ENCODE results near the gene DACT2.
"Not testable (repeated sequence)": the region's sequence is repeated elsewhere in the genome, so short reads cannot be mapped to it uniquely, and the experiment has no call there.

DACT2 gene

DNA sequence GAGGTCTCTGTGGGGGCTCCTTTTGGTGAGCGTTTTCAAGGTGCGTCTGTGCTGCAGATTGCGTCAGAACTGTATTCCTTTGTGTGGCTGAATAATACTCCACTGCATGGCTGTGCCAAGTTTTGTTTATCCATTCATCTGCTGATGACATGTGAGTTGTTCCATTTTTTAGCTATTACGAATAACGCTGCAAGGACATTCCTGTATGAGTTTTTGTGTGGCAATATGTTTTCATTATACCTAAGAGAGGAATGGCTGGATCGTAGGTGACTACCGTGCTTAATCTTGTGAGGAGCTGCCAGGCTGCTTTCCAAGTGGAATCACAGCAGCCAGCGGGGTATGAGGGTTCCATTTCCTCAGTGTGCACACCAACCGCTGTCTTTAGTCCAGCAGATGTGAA lies 1.1 kb upstream of the DACT2 start:
- no peak for DNase-seq

- DNase-seq: no peak
Measured at GRCh38 chr6:168318579-168319278, 848 bp downstream of the DACT2 start.

DNA sequence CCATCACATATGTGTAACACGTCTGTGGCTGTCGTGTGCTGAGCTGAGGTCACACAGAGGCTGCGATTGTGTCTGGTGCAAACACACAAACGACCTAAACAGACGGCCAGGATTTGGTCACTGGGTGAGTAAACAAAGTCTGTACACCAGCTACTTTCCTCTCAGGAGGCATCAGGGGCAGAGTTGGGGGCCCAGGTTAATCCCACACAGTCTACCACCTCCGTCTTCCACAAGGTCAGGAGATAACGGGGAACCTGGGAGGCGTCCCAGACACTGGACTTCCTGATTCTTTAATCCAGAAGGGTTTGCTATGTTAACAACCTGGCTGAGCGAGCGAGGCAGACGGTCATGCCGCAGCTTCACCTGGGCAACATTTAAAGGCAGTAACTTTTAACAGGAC lies 1.5 kb downstream of the DACT2 start:
- no peak for DNase-seq

GRCh38 chr6:168315596-168315995 lies 4.0 kb downstream of the DACT2 start:
- DNase-seq: no peak

- no peak for DNase-seq
Measured at GRCh38 chr6:168314948-168315347, 4.6 kb downstream of the DACT2 start.

DNA sequence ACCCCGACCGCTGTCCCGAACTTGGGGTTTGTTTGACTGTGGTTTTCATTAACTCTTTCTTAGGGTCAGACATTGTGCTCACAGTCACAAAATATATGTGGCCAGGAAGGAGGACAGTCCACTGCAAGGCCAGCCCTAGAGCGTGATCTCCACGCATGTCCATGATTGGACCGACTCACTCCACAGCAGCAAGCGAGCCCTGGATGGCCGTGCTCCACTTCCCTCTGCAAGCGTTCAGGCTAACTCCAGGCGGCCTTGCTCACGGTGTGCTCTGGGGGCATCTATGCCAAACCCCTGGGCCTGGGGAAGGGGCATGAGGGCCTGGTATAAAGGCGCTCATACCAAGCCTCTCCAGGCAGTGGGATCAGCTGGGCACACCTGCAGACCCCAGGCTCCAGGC lies 5.6 kb downstream of the DACT2 start:
- no peak for DNase-seq

DNA sequence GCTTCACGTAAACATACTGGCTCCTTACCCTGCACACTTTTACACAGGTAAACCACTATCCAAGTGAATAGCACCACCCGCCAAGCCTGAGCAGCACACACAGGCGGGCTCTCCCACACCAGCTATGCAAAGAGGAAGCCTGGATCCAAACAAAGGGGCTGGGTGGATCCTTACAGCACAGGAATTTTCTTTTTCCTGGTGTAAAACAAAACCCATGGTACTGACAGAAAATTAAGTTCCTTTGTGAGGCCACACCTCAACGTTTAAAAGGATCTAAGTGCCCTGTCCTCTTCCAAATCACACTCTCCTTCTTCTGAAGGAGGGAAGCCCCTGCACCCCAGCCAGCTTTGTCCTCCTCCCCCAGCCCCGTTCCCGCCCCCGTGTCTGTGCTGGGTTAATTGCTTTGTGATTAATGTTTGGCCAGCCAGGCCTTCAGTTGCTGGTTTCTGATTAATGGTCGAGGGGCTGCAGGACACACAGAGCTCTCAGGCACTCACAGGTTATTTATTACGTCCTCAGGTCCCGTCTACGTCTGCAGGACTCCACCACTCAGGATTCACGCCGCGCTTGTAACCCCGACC lies 6.1 kb downstream of the DACT2 start:
- DNase-seq: no peak

DNA sequence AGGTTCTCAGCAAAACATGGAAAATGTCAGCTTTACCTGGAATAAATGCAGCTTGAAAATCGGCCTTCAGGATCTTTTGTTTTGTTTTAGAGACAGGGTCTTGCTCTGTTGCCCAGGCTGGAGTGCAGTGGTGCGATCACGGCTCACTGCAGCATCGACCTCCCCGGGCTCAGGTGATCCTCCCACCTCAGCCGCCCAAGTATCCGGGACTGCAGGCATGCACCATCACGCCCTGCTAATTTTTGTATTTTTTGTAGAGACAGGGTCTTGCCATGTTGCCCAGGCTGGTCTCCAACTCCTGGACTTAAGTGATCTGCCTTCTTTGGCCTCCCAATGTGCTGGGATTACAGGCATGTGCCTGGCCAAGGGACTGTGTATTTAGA lies 7.5 kb downstream of the DACT2 start:
- DNase-seq: not testable (repeated sequence)

- no peak for DNase-seq
Measured at GRCh38 chr6:168311410-168312124, 8.0 kb downstream of the DACT2 start.

DNA sequence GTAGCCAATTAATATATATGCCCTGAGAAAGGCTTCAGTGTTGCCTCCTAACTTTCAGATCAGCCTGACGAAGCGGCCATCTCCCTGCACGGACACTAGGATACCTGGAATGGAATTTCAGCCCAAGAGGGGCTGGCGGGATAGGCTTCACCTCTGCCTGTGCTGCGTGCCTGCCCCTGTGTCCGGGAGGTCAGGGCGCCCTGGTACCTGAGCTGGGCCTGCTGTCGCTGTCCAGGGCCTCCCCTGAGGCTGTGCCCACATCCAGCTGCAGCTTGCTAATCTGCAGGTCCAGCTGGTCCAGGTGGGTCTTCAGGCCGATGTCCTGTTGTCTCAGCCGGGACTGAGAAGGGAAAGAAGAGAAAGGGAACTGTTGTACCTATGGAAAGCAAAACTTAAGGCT lies 8.6 kb downstream of the DACT2 start:
- no peak for DNase-seq

- no peak for DNase-seq
Measured at GRCh38 chr6:168310403-168310802, 9.2 kb downstream of the DACT2 start.

DNA sequence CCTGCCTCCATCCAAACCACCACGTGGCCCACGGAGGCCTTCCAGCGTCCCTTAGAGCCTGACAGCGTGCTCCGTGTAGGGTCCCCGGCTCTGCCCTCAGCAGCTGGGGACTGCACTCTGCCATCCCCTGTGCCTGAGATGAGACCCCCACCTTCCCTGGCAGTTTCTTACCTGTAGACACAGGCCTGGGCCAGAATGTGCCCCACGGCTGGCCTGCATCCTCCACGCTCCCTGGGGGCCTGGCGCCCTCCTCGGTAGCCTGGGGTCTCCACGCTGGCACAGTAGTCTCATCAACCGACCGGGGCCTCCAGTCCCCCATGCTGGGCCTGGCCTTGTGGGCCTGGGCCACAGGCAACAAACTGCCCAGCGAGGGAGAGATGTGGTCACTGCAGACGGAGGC lies 9.6 kb downstream of the DACT2 start:
- DNase-seq: no peak

DNA sequence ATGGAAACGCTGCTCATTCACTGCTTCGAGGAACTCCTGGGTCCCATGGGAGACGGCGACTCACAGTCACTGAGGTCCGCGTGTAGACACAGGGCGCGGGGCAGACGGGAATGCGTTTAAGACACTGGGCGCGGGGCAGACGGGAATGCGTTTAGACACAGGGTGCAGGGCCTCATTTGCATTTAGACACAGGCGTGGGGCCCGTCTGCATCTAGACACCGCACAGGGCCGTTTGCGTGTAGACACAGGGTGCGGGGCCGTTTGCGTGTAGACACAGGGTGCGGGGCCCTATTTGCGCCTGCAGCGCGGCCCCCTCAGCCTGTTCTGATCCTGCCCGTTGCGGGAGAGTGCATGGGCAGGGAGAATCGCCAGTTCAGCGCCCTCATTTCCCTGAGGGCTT lies 10.4 kb downstream of the DACT2 start:
- DNase-seq: no peak

GRCh38 chr6:168308390-168309144 lies 11.0 kb downstream of the DACT2 start:
- DNase-seq: no peak

GRCh38 chr6:168307695-168308021 lies 11.9 kb downstream of the DACT2 start:
- no peak for DNase-seq

DNA sequence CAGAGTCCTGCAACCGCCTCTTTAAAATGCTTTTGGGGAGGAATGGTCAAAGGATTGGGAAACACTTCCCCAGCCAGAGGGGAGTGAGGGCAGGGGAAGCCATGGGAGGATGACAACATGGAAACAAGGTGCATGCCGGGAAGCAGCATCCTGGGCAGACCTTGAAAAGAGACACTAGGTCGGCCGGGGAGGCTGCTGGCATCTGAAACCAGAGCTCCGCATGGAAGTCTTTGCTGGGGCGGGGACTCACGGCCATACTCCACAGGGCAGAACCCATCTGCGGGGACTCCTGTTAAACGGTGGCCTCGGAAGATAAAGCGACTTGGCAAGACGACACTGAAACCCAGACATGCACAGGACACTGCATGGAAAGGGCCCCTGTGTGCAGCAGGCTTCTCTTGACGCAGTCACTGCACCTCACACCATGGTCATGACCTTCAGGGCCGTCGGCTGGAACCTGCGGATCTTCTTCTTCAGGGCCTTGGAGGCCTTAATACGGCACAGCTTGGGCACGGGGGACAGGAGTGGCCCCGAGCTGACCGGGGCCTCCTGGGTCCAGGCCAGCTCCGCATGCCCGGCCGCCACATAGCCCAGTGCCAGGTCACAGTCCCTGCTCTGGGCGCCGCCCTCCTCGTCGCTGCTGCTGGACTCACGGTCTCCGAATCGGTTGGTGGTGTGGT lies 12.4 kb downstream of the DACT2 start:
- no peak for DNase-seq

DNA sequence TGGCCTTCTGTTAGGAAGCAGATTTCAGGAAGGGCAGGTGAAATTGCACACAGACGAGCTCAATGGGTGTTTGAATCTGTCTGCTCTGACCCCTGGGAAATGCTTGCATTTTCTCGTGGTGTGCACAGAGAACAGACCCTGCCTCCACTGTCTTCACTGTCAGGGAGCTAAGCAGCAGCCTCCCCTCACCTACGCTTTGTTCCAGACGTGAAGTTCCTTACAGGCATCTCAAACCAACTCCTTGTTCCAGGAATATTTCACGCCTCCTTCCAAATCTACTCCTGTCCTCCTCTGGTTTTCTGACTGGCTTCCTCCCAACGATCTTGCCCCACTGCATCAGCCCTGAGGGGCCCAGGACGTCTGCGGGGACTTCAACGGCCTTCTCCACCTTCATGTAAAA lies 13.7 kb downstream of the DACT2 start:
- no peak for DNase-seq

DNA sequence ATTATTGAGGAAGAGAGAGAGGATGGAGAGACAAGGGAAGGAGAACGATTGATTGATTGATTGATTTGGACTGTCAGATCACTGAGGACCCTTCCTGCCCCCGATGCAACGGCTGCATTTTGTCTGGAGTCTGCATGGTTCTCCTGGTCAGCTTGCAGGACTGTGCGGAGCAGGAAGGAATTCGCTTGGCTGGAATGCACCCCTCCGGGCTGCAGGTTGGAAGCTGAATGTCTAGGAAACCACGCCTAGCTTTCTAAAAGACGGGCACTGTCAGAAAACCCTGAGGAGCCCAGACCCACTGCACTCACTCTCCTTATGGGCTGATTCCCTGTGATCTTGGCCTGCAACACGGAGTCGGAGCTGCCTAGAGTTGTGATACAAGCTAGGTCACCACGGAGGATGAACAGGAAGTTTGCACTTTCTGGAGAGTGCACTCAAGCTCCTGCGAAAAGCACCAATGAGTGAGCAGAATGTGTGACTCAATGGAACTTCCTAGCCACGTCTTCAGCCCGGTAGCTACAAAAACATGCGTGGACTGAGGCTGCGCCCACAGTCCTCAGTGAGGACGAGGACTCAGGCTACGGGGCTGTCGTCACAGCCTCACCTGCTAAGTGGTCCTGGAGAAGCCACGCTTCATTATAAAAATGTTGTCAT lies 14.4 kb downstream of the DACT2 start:
- no peak for DNase-seq

- DNase-seq: no peak
Measured at GRCh38 chr6:168304752-168305015, 14.9 kb downstream of the DACT2 start.

- DNase-seq: no peak
Measured at GRCh38 chr6:168303982-168304751, 15.4 kb downstream of the DACT2 start.

DNA sequence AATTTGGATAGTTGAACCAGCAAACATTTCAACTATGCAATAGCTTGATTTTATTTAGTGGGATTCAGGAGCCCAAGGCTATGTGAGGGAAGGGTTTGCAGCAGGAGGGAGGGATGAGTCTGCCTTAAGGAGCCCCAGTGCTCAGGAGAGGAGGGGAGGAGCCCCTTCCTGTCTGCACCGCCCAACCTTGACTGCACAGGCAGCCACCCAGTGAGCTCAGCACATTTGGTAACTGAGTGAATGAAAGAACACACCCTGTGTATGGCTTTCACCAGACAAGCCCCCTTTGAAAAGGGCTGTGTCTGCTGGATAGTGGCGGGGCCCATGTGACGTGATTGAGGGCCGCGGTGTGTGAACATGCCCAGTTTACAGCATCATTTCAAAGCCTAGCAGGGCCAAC lies 17.0 kb downstream of the DACT2 start:
- DNase-seq: no peak
